VCaP (cell line): ENCODE measurements around the gene ST8SIA4.

ENCODE experiments used
- H3K27ac ChIP-seq: fragments of 450-650 bp; 2 replicates; pipeline ENCODE4 v1.5.1; 2017
- TF ChIP-seq, protein P1 (sequence below): fragments of 450-650 bp; conservative IDR thresholded peaks from 2 replicates; pipeline ENCODE4 v1.5.1; 2017; ENCODE audit warnings: mild to moderate bottlenecking, moderate library complexity

The ST8SIA4 gene

DNA sequence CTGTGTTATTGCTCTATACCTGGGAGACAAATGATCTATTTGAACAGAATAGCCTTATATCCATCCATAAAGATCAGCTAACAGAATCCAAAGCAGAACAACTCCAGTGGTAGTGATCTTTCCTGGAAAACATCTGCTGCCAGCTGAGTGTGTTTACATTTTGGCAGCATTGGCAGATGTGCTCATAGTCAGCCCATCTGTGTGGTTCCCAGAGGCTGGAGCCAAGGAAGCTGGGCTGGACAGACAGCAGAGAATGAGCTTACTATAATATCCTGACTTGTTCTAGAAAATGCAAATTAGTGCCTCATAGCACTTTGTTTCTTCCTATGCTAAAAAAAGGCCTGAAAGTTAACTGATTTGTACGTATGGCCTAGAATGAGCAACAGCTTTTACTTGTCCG, 99.7 kb downstream of the ST8SIA4 start:
- TF ChIP-seq, protein P1, sequence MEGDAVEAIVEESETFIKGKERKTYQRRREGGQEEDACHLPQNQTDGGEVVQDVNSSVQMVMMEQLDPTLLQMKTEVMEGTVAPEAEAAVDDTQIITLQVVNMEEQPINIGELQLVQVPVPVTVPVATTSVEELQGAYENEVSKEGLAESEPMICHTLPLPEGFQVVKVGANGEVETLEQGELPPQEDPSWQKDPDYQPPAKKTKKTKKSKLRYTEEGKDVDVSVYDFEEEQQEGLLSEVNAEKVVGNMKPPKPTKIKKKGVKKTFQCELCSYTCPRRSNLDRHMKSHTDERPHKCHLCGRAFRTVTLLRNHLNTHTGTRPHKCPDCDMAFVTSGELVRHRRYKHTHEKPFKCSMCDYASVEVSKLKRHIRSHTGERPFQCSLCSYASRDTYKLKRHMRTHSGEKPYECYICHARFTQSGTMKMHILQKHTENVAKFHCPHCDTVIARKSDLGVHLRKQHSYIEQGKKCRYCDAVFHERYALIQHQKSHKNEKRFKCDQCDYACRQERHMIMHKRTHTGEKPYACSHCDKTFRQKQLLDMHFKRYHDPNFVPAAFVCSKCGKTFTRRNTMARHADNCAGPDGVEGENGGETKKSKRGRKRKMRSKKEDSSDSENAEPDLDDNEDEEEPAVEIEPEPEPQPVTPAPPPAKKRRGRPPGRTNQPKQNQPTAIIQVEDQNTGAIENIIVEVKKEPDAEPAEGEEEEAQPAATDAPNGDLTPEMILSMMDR: no peak
- H3K27ac ChIP-seq: no peak overlapping the region

DNA sequence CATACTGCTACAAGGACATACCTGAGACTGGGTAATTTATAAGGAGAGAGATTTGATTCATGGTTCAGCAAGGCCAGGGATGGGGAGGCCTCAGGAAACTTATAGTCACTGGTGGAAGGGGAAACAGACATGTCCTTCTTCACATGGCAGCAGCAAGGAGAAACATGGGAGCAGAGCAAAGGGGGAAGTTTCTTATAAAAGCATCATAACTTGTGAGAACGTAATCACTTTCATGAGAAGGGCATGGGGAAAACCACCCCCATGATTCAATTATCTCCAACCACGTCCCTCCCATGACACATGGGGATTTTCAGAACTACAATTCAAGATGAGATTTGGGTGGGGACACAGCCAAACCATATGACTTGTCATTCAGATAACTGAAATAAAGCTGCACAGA, 100.9 kb downstream of the ST8SIA4 start:
- TF ChIP-seq, protein P1: no peak
- no peak overlapping the region for H3K27ac ChIP-seq

DNA sequence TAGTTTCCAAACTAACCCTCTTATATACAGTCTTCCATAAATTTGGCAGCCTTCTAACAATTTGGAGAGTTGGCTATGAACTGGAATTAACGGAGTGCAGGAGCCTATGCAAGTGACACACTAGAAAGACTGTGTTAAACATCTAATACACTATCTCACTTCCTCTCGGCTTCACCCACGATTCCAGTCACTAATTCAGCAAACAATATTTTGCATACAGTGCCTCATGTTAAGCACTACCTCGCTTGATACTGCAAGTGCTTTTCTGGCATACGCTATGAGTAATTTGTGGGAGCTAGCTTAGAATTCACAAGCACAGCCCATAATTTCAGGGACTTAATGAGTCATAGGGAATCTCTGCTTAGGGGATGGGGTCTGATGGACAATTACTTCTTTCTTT, 102.5 kb downstream of the ST8SIA4 start:
- no peak overlapping the region for H3K27ac ChIP-seq
- TF ChIP-seq, protein P1: no peak

DNA sequence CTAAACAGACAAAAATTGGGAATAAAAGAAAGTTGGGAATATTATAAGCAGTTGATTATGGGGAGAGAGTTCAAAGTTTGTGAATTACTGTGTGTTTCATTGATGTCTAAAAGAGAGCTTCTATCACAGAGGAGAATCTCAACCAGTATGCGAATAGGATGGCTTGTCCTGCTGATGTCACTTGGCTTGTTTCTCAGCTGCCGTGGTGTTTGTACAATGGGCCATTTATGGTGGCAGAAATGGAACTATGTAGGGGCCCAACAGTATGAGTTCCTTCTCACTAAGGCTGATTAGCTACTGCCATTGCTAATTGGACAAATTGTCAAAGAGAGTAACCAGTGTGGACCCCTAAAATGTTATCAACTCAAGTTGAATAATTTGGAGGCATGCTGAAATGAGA, 103.9 kb downstream of the ST8SIA4 start:
- TF ChIP-seq, protein P1: no peak
- H3K27ac ChIP-seq: no peak overlapping the region

DNA sequence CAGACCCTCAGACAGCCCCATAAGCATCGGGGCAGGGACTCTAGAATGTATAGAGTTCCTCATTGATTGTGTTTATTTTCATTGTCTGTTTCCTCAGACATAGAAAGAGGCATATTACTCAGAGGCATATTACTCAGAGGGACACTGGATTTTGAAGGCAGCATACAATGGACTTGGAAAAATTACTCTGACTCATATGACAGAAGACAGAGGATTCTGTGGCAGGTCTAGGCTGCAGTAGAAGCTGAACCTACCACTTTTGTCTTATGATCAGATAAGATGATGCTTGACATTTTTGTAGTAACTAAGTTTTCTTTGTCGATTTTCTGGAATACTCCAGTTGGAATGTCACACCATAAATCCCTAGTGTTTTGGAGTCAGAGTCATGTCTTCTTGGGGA, 105.2 kb downstream of the ST8SIA4 start:
- no peak overlapping the region for H3K27ac ChIP-seq
- TF ChIP-seq, protein P1: no peak

DNA sequence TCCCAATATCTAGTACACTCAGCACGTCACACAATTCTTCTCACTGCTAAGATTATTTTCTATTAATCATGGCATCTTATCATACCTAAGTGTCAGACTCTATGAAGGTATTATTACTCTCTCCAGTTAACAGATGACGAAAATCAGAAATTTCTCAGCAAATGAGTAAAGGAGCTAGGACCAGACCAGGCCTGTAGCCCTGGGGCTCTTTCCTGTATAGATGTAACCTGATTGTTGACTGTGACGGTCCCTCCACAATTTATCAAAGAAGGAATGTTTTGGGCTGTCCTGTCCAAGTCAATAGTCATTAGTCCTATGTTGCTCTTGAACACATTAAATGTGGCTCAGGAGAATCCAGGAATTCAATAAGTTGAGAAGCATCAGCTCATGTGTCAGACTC, 106.2 kb downstream of the ST8SIA4 start:
- TF ChIP-seq, protein P1: no peak
- no peak overlapping the region for H3K27ac ChIP-seq

DNA sequence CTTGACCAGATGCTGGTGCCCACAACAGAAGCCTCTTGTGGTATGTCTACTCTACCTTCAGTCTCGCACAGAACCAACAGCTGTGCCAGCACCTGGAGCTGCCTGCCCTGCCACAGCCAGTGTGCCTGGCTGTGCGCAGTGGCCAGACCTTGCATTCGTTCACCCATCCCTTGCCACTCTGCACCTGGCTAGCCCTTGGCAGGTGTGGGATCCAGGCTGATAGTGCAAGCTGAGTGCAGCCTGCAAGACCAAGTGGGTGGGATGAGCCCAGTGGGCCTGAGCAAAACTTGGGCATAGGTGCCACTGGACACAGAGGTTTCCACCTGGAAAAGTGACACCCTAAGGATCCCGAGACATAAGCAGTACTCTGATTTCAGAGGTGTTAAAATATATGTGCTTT, 108.2 kb downstream of the ST8SIA4 start:
- TF ChIP-seq, protein P1: no peak
- H3K27ac ChIP-seq: no peak overlapping the region

DNA sequence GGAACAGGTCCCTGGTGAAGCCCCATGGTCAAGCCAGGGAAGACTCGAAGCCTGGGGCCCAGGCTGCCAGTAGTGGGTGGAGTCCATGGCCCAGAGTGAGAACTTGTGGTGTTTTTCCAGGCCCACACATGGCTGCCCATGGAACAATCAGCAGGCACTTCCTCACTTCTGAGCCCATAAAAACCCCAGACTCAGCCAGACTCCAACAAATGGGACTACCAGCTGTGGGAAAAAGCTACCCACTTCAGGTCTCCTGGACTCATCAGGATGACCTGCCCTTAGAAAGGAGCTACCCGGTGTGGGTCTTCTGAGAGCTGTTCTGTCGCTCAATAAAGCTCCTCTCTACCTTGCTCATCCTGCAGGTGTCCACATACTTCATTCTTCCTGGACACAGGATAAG, 108.9 kb downstream of the ST8SIA4 start:
- TF ChIP-seq, protein P1: no peak
- no peak overlapping the region for H3K27ac ChIP-seq
